ENCODE measurements around the gene FTO.
"Not testable (repeated sequence)": the region's sequence is repeated elsewhere in the genome, so short reads cannot be mapped to it uniquely, and the experiment has no call there.

The FTO gene

DNA sequence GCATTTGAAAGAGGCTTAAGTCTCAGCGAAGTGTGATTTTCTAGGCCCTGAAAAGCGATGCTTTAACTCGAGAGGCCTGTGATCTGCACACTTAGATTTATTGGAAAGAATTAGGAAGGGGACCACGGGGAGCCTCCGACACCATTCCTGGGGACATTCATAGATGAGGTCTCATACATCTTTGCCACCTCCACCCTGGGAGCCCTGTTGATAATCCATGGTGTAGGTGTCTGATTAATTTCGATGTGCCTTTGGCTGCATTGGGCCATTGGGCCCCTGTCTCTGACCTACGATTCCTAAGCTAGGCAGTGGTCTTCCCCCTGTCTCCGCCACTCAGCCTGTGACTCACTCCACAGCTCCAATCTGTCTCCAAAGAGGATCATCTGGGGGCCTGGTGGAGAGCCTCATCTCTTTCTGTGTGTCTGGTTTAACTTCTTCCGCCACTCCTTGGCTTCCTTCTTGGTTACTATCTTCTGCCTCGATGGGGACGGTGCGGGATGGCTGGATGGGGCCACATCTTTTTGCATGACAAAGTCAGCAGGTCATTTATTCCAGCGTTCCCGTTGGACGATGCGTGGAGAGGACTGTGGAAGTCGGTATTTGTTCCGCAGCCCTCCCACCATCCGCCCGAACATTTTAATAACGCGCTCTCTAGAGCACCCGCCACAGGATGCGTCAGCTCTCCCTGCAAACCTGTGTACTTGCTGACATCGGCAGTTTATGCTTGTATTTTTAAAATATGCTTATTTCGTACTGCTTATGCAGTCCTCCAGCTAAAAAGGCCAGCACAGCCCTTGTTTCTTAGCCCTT lies 473.3 kb downstream of the FTO start:
- TF ChIP-seq, protein P1, sequence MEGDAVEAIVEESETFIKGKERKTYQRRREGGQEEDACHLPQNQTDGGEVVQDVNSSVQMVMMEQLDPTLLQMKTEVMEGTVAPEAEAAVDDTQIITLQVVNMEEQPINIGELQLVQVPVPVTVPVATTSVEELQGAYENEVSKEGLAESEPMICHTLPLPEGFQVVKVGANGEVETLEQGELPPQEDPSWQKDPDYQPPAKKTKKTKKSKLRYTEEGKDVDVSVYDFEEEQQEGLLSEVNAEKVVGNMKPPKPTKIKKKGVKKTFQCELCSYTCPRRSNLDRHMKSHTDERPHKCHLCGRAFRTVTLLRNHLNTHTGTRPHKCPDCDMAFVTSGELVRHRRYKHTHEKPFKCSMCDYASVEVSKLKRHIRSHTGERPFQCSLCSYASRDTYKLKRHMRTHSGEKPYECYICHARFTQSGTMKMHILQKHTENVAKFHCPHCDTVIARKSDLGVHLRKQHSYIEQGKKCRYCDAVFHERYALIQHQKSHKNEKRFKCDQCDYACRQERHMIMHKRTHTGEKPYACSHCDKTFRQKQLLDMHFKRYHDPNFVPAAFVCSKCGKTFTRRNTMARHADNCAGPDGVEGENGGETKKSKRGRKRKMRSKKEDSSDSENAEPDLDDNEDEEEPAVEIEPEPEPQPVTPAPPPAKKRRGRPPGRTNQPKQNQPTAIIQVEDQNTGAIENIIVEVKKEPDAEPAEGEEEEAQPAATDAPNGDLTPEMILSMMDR (conservative IDR thresholded peaks at IDR 0.05; ENCODE audit: low read depth, low read length): no peak
- DNase-seq (ENCODE audit: low read depth): no peak
- H3K4me3 ChIP-seq (ENCODE audit: low read depth, low read length): no peak overlapping the region

DNA sequence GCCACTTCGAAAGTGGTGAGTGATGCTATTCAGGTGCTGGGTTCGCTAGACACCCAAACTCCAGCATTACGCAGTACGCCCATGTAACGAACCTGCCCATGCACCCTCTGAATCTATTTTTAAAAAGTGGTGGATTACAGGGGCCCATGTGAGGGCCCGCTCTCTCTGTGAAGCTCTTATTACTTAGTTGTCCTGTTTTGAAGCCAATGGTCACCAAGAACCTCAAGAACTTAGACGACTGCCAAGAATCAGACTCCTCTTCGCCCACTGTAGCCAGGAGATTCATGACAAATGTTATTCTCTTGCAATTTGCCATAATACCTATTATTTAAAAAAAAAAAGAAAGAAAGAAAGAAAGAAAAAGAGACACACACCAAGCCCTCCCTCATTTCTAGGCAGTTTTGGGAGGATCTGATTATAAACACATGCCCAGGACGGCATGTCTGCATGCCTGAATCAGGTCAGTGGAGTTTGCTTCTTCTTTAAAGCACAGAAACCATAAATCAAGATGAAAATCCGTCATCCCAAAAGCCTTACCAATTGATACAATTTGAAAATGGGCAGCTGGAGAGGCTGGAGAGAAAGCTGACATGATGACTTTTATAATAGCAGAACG lies 474.0 kb downstream of the FTO start:
- DNase-seq (ENCODE audit: low read depth): no peak
- no peak overlapping the region for H3K4me3 ChIP-seq (ENCODE audit: low read depth, low read length)
- TF ChIP-seq, protein P1 (conservative IDR thresholded peaks at IDR 0.05; ENCODE audit: low read depth, low read length): no peak

DNA sequence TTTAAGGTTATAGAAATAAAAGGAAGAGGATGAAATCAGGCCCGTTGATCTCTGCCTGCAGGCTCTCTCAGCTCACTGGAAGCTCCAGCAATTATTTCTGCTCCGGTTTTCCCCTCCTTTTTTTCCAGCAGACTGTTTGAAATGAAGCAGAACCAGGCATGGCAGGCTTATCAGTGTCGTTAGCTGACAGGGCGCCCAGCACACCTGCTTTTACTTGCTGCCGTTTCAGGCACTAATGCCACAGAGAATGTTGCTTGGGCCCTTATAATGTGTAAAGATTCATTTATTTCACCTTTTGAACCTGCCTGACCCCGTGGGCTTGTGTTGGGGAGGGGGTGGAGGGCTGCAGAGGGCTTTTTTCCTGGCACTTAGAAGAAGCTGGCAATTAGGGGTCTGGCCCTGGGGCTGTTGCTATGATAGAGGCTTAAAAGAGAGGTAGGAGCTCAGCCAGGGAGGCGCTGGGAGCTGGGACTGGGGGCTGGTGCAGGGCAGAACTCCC lies 474.6 kb downstream of the FTO start:
- H3K4me3 ChIP-seq (ENCODE audit: low read depth, low read length): no peak overlapping the region
- DNase-seq (ENCODE audit: low read depth): no peak
- TF ChIP-seq, protein P1 (conservative IDR thresholded peaks at IDR 0.05; ENCODE audit: low read depth, low read length): no peak

DNA sequence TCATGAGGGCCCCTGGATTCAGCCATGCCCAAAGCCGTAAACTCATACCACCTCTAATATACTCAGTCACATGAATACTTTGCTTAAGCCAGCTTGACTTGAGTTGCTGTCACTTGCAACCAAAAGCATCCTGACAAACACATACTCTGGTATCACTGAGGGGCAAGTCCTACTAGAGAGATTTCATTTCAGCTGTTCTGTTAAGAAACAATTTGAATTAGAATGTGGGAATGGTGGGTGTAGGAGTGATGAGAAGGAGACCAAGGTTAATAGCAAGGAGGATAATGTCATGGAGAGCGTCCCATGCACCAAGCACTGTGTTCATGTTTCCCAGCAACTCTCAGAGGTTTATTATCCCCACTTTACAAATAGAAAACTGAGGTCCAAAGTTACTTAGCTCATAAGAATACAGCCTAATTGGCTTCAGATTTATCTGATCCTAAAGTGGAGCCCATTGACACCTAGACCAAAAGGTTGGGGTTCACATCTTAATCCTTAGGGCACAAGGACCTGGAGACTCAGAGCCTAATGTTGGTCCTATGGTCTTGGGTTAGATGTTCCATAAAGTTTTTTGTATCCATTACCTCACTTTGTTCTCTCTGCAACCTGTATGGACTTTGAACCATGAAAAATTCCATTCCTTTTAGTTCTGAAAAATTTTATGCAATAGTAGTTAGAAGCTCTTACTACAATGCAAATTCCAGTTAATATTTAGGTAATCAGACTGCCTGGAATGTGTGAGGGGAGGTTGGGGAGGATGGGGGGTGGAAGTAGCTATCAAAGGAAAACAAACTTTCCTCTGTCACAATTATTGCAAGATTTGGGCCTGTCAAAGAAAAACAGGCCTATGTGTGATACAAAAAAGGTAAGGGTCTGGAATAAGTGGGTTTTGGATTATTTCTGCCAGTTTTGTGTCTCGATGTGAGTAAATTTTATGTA lies 476.7 kb downstream of the FTO start:
- H3K4me3 ChIP-seq (ENCODE audit: low read depth, low read length): no peak overlapping the region
- DNase-seq (ENCODE audit: low read depth): no peak
- TF ChIP-seq, protein P1 (conservative IDR thresholded peaks at IDR 0.05; ENCODE audit: low read depth, low read length): no peak

DNA sequence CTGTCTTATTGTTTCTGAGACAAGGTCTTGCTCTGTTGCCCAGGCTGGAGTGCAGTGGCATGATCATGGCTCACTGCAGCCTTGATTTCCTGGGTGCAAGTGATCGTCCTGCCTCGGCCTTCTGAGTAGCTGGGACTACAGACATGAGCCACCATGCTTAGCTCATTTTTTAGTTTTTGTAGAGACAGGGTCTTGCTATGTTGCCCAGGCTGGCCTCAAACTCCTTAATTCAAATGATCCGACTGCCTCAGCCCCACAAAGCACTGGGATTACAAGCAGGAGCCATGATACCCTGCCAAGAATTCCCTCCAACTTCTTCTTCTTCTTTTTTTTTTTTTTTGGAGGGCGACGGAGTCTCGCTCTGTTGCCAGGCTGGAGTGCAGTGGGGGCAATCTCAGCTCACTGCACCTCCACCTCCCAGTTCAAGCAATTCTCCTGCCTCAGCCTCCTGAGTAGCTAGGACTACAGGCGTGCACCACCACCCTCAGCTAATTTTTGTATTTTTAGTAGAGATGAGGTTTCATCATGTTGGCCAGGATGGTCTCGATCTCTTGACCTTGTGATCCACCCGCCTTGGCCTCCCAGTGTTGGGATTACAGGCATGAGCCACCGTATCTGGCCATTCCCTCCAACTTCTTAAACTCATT lies 477.9 kb downstream of the FTO start:
- H3K4me3 ChIP-seq (ENCODE audit: low read depth, low read length); DNase-seq (ENCODE audit: low read depth): not testable (repeated sequence)

DNA sequence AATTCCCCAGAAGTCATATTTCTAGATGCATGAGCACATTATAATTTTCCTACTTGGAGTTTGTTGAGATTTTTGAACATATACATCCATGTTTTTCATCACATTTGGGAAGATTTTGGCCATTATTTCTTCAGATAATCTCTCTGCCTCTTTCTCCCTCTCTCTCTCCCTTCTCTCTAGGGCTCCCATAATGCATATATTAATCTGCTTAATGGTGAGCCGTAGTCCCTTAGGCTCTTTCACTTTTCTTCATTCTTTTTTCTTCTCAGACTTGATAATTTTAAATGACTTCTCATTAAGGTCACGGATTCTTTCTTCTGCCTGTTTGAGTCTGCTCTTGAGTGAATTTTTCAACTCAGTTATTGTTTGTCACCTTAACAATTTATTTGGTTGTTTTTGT lies 481.1 kb downstream of the FTO start:
- H3K4me3 ChIP-seq (ENCODE audit: low read depth, low read length): no peak overlapping the region
- TF ChIP-seq, protein P1 (conservative IDR thresholded peaks at IDR 0.05; ENCODE audit: low read depth, low read length): no peak
- no peak for DNase-seq (ENCODE audit: low read depth)
